Measurements from ENCODE around the gene MICALL1. TPM values are rescaled to one million over a fixed set of nuclear protein-coding genes. Genes with fewer than 3 reads are reported as not detected.
A peak's percentile ranks its signal among the peaks of the same experiment; 100 is the strongest.
"Not testable (repeated sequence)": the region's sequence is repeated elsewhere in the genome, so short reads cannot be mapped to it uniquely, and the experiment has no call there.

The MICALL1 gene
- total RNA-seq, 1 experiment from 2014 or later: 47.2 TPM

- TF ChIP-seq TP53 (CRISPR knock-in tag; IDR thresholded peaks at IDR 0.05): no peak
- TF ChIP-seq ESRRA (CRISPR knock-in tag; IDR thresholded peaks at IDR 0.05; ENCODE audit: borderline replicate concordance): no peak
- no peak for TF ChIP-seq JUN (CRISPR knock-in tag; IDR thresholded peaks at IDR 0.05)
- TF ChIP-seq AFF4 (CRISPR knock-in tag; IDR thresholded peaks at IDR 0.05; ENCODE audit: borderline replicate concordance): no peak
- TF ChIP-seq ZNF671 (CRISPR knock-in tag; IDR thresholded peaks at IDR 0.05): no peak
- no peak for TF ChIP-seq CDX4 (CRISPR knock-in tag; IDR thresholded peaks at IDR 0.05; ENCODE audit: borderline replicate concordance)
- no peak for TF ChIP-seq NR1H2 (CRISPR knock-in tag; IDR thresholded peaks at IDR 0.05)
- TF ChIP-seq ZNF263 (CRISPR knock-in tag; IDR thresholded peaks at IDR 0.05; ENCODE audit: low read depth): no peak
- TF ChIP-seq MYBL2 (CRISPR knock-in tag; IDR thresholded peaks at IDR 0.05): no peak
- TF ChIP-seq ATF2 (CRISPR knock-in tag; IDR thresholded peaks at IDR 0.05; ENCODE audit: borderline replicate concordance, low read depth): no peak
- no peak for TF ChIP-seq ATF1 (CRISPR knock-in tag; IDR thresholded peaks at IDR 0.05)
- no peak for TF ChIP-seq ZNF532 (CRISPR knock-in tag; IDR thresholded peaks at IDR 0.05; ENCODE audit: borderline replicate concordance)
- CTCF ChIA-PET: interaction anchor here (1.0 to 5.9 kb wide), 2 partner anchors 10 to 38 kb away, joined by 3 to 25 read pairs; partner anchors contain the start of gene MICALL1
- peaks cover 13% of the 10 kb centered on the region for H3K36me3 Mint-ChIP-seq
- H3K4me3 Mint-ChIP-seq: no peak overlapping the region
- ATAC-seq (no peak), DNase-seq (ENCODE audit: low spot score) (no peak)
- no peaks in the 10 kb centered on the region for H3K27me3 Mint-ChIP-seq (ENCODE audit: low read depth)
- H3K4me1 Mint-ChIP-seq: peaks cover 4% of the 10 kb centered on the region; the same call in 1 of the 2 replicates
- POLR2A ChIA-PET: interaction anchor here (0.8 kb wide), 1 partner anchor 9 kb away, joined by 4 read pairs; the partner anchor contains the start of genes C22orf23 and POLR2F
- H3K9me3 Mint-ChIP-seq: no peaks in the 10 kb centered on the region
- H3K27ac Mint-ChIP-seq: no peak overlapping the region
These were observed 37.7 kb downstream of the MICALL1 start for GRCh38 chr22:37943825-37944198.

- ATAC-seq; POLR2A ChIA-PET; H3K4me1 Mint-ChIP-seq; H3K27ac Mint-ChIP-seq; H3K9me3 Mint-ChIP-seq; H3K27me3 Mint-ChIP-seq (ENCODE audit: low read depth); H3K4me3 Mint-ChIP-seq; DNase-seq (ENCODE audit: low spot score): not testable (repeated sequence)
- H3K36me3 Mint-ChIP-seq: peaks cover 13% of the 10 kb centered on the region
- CTCF ChIA-PET: interaction anchor here (5.9 kb wide), 1 partner anchor 10 kb away, joined by 25 read pairs; no protein-coding TSS in a partner anchor
These were observed 38.3 kb downstream of the MICALL1 start for GRCh38 chr22:37944423-37944822.

GRCh38 chr22:37947142-37947795 is 41.2 kb downstream of the MICALL1 start:
- not testable (repeated sequence) for DNase-seq (ENCODE audit: low spot score); H3K4me1 Mint-ChIP-seq; H3K4me3 Mint-ChIP-seq; H3K27ac Mint-ChIP-seq; H3K9me3 Mint-ChIP-seq; H3K36me3 Mint-ChIP-seq; H3K27me3 Mint-ChIP-seq (ENCODE audit: low read depth)
- ChIA-PET CTCF (interaction anchor here (1.1 to 5.9 kb wide), 2 partner anchors 13 to 36 kb away, joined by 4 to 25 read pairs; no protein-coding TSS in a partner anchor), POLR2A (interaction anchor here (0.7 kb wide), 1 partner anchor 49 kb away, joined by 3 read pairs; no protein-coding TSS in a partner anchor)
- peak; percentile 21 for ATAC-seq

Data from WTC11 (cell line).